ENCODE results near the gene ANG. TPM values are rescaled to one million over a fixed set of nuclear protein-coding genes. Genes with fewer than 3 reads are reported as not detected.
"Not testable (repeated sequence)": the region's sequence is repeated elsewhere in the genome, so short reads cannot be mapped to it uniquely, and the experiment has no call there.

Gene ANG
- total RNA-seq, 1 experiment from 2014 or later: 24.7 TPM

DNA sequence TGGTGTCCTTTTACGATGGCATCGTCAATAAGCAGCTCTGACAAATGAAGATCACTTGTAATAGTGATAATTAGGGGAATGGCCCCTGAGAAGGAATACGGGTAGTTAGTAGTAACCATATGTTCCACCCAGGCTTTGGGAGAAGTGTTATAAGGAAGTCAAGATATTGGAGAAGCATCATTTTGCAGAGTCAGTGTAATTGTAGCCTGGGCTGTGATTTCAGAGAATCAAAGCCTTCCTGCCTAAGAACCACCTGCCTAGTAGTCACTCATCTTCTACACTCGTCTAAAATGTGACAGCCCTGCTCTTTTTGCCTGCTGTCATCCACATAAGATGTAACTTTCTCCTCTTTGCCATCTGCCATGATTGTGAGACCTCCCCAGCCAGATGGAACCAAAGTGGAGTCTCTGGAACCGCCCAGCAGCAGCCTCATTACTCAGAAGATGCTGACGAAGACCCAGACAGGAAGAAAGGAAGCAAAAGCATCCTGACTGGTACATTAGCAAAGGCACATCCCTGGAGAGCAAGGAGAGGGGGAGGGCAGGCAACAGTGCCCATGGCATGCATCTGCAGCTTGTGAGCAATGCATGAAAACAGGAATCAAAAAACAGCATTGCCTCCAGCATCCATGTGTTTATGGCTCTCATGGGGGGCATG is 44.5 kb downstream of the ANG start:
- Mint-ChIP-seq H3K9me3 (ENCODE audit: unreplicated experiment) (no peaks in the 10 kb centered on the region), H3K4me1 (ENCODE audit: low read depth, unreplicated experiment) (no peaks in the 10 kb centered on the region), H3K27ac (ENCODE audit: unreplicated experiment) (no peak overlapping the region), H3K4me3 (ENCODE audit: unreplicated experiment) (no peak overlapping the region), H3K27me3 (ENCODE audit: insufficient read depth, unreplicated experiment) (no peaks in the 10 kb centered on the region), H3K36me3 (ENCODE audit: insufficient read depth, unreplicated experiment) (no peaks in the 10 kb centered on the region)
- Histone ChIP-seq H3K27me3 (replicated peaks; ENCODE audit: control insufficient read depth, insufficient read depth, low read length) (no peaks in the 10 kb centered on the region), H3K36me3 (ENCODE audit: control insufficient read depth, insufficient read depth, low read length) (no peaks in the 10 kb centered on the region), H3K9me3 (no peaks in the 10 kb centered on the region), H3K4me3 (ENCODE audit: low read depth, low read length) (no peak overlapping the region), H3K4me1 (no peaks in the 10 kb centered on the region)
- TF ChIP-seq, protein P1, sequence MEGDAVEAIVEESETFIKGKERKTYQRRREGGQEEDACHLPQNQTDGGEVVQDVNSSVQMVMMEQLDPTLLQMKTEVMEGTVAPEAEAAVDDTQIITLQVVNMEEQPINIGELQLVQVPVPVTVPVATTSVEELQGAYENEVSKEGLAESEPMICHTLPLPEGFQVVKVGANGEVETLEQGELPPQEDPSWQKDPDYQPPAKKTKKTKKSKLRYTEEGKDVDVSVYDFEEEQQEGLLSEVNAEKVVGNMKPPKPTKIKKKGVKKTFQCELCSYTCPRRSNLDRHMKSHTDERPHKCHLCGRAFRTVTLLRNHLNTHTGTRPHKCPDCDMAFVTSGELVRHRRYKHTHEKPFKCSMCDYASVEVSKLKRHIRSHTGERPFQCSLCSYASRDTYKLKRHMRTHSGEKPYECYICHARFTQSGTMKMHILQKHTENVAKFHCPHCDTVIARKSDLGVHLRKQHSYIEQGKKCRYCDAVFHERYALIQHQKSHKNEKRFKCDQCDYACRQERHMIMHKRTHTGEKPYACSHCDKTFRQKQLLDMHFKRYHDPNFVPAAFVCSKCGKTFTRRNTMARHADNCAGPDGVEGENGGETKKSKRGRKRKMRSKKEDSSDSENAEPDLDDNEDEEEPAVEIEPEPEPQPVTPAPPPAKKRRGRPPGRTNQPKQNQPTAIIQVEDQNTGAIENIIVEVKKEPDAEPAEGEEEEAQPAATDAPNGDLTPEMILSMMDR (IDR thresholded peaks at IDR 0.05; ENCODE audit: insufficient read depth in 1 of 2, low read depth in 1 of 2, low read length in 1 of 2, severe bottlenecking in 1 of 2, unreplicated experiment in 1 of 2): no peak
- ChIA-PET CTCF (interaction anchor here (0.8 kb wide), 1 partner anchor 10 kb away, joined by 4 read pairs; no protein-coding TSS in a partner anchor), POLR2A (no interaction called here)
- intact Hi-C loops (cut with micrococcal nuclease; ENCODE audit: unreplicated experiment): no loop called here
- no TSS peak for BruUV-seq (replicated peaks)
- no peak for DNase-seq

DNA sequence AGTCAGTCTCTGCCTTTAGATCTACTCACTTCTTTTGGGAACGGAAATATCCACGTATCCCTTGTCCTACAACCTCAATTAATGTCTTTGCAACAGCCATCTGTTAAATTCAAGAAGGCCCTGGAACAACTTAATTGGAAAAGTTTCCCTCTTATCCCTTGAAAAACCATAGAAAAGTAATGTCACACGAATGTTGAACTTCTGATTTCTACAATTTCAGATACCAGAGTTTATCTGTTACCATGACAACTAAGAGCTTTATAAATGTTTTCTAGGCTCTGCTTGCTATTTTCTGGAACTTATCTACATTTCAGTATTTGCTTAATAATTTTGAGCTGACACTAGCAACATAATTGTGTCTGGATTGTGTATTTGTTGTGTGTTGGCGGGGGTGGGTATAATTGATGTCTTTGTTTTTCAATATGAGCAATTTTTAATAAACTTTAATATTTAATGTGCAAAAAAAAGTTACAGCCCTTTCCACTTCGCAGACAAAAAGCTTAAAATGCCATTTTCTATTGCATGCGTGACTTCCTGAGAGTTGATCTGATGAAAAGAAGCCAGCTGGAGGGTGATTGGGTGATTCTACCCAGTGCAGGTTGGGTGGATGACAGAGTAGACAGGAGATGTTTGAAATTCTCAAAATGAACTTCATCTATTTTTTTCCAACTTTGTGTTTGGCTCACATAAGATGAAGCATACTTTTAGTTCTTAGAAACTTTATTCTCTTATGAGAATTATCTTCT is 45.3 kb downstream of the ANG start:
- POLR2A ChIA-PET: no interaction called here
- CTCF ChIA-PET: interaction anchor here (0.8 kb wide), 1 partner anchor 11 kb away, joined by 4 read pairs; no protein-coding TSS in a partner anchor
- no peaks in the 10 kb centered on the region for H3K9me3 Mint-ChIP-seq (ENCODE audit: unreplicated experiment)
- no peaks in the 10 kb centered on the region for H3K36me3 Mint-ChIP-seq (ENCODE audit: insufficient read depth, unreplicated experiment)
- Histone ChIP-seq H3K27me3 (replicated peaks; ENCODE audit: control insufficient read depth, insufficient read depth, low read length) (no peaks in the 10 kb centered on the region), H3K4me3 (ENCODE audit: low read depth, low read length) (no peak overlapping the region), H3K36me3 (ENCODE audit: control insufficient read depth, insufficient read depth, low read length) (no peaks in the 10 kb centered on the region), H3K4me1 (no peaks in the 10 kb centered on the region), H3K9me3 (no peaks in the 10 kb centered on the region)
- TF ChIP-seq, protein P1 (IDR thresholded peaks at IDR 0.05; ENCODE audit: insufficient read depth in 1 of 2, low read depth in 1 of 2, low read length in 1 of 2, severe bottlenecking in 1 of 2, unreplicated experiment in 1 of 2): no peak
- H3K27ac Mint-ChIP-seq (ENCODE audit: unreplicated experiment): no peak overlapping the region
- DNase-seq: no peak
- no TSS peak for BruUV-seq (replicated peaks)
- intact Hi-C loops (cut with micrococcal nuclease; ENCODE audit: unreplicated experiment): no loop called here
- H3K4me1 Mint-ChIP-seq (ENCODE audit: low read depth, unreplicated experiment): no peaks in the 10 kb centered on the region
- H3K27me3 Mint-ChIP-seq (ENCODE audit: insufficient read depth, unreplicated experiment): no peaks in the 10 kb centered on the region
- no peak overlapping the region for H3K4me3 Mint-ChIP-seq (ENCODE audit: unreplicated experiment)

DNA sequence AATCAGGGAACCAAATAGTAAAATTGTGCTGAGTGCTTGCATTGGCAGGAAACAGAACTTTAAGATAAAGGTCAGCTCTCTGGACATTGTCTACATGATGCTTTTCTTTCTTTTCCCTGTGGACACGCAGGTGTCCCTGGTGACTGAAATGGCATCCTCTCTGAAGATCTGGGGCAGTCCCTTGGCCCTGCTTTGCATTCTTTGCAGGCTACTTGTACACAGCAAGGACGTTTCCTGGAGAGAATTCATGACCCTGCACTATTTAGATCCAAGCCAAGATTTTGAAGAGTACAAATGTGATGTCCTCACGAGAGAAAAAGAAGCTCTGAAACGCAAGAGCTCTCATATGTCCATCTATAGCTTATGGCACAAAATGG is 45.9 kb downstream of the ANG start:
- H3K36me3 Mint-ChIP-seq (ENCODE audit: insufficient read depth, unreplicated experiment): no peaks in the 10 kb centered on the region
- ChIA-PET CTCF (no interaction called here), POLR2A (no interaction called here)
- no peaks in the 10 kb centered on the region for H3K4me1 ChIP-seq
- no peaks in the 10 kb centered on the region for H3K9me3 ChIP-seq
- no peak overlapping the region for H3K27ac Mint-ChIP-seq (ENCODE audit: unreplicated experiment)
- H3K27me3 ChIP-seq (replicated peaks; ENCODE audit: control insufficient read depth, insufficient read depth, low read length): no peaks in the 10 kb centered on the region
- TF ChIP-seq, protein P1 (IDR thresholded peaks at IDR 0.05; ENCODE audit: insufficient read depth in 1 of 2, low read depth in 1 of 2, low read length in 1 of 2, severe bottlenecking in 1 of 2, unreplicated experiment in 1 of 2): no peak
- H3K36me3 ChIP-seq (ENCODE audit: control insufficient read depth, insufficient read depth, low read length): no peaks in the 10 kb centered on the region
- no TSS peak for BruUV-seq (replicated peaks)
- H3K4me1 Mint-ChIP-seq (ENCODE audit: low read depth, unreplicated experiment): no peaks in the 10 kb centered on the region
- H3K9me3 Mint-ChIP-seq (ENCODE audit: unreplicated experiment): no peaks in the 10 kb centered on the region
- no peaks in the 10 kb centered on the region for H3K27me3 Mint-ChIP-seq (ENCODE audit: insufficient read depth, unreplicated experiment)
- intact Hi-C loops (cut with micrococcal nuclease; ENCODE audit: unreplicated experiment): no loop called here
- no peak overlapping the region for H3K4me3 Mint-ChIP-seq (ENCODE audit: unreplicated experiment)
- H3K4me3 ChIP-seq (ENCODE audit: low read depth, low read length): no peak overlapping the region
- no peak for DNase-seq

DNA sequence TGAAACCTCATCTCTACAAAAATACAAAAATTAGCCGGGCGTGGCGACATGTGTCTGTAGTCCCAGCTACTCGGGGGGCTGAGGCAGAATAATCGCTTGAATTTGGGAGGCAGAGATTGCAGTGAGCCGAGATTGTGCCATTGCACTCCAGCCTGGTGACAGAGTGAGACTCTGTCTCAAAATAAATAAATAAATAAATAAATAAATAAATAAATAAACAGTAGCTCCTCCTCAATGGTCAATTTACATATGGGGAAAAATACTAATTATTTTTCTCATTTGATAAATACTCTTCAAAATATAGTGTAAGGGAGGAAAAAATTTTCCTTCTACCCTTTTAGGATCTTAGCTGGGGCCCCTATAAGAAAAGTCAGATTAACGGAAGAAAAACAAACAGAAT is 49.7 kb downstream of the ANG start:
- H3K9me3 ChIP-seq; POLR2A ChIA-PET; DNase-seq; intact Hi-C loops (cut with micrococcal nuclease; ENCODE audit: unreplicated experiment); H3K36me3 Mint-ChIP-seq (ENCODE audit: insufficient read depth, unreplicated experiment); H3K4me1 ChIP-seq; H3K4me1 Mint-ChIP-seq (ENCODE audit: low read depth, unreplicated experiment); H3K27me3 ChIP-seq (replicated peaks; ENCODE audit: control insufficient read depth, insufficient read depth, low read length); H3K27ac Mint-ChIP-seq (ENCODE audit: unreplicated experiment); H3K27me3 Mint-ChIP-seq (ENCODE audit: insufficient read depth, unreplicated experiment); H3K9me3 Mint-ChIP-seq (ENCODE audit: unreplicated experiment); H3K4me3 Mint-ChIP-seq (ENCODE audit: unreplicated experiment); H3K4me3 ChIP-seq (ENCODE audit: low read depth, low read length); H3K36me3 ChIP-seq (ENCODE audit: control insufficient read depth, insufficient read depth, low read length); BruUV-seq (replicated peaks): not testable (repeated sequence)
- CTCF ChIA-PET: interaction anchor here (0.8 kb wide), 1 partner anchor 9 kb away, joined by 3 read pairs; no protein-coding TSS in a partner anchor
